Peyer's patch (tissue), 4 donors: ENCODE measurements around the gene NBAS.

ENCODE experiments used
- CTCF ChIP-seq, 6 experiments: fragments of 450-650 bp in 4 of 6; fragments of 200-600 bp in 2 of 6; sonication (generic) in 1 of 6; IDR thresholded peaks; one replicate each; pipeline ENCODE4 v1.5.1; 2017 to 2019; ENCODE audit warnings: antibody characterized with exemption in 6 of 6, mild to moderate bottlenecking in 3 of 6, moderate library complexity in 1 of 6
- POLR2A ChIP-seq, 2 donors: fragments of 450-650 bp; IDR thresholded peaks; one replicate each; pipeline ENCODE4 v1.5.1; 2017; ENCODE audit warnings: antibody characterized with exemption in 2 of 2, mild to moderate bottlenecking in 2 of 2, moderate library complexity in 2 of 2

- TF ChIP-seq CTCF (IDR thresholded peaks at IDR 0.05) = no peak
- TF ChIP-seq POLR2A (IDR thresholded peaks at IDR 0.05) = no peak
Observed at GRCh38 chr2:15348045-15348444, 213.1 kb downstream of the NBAS start.
